HCT116 (cell line): ENCODE results near the gene DEFB132. TPM values are rescaled to one million over a fixed set of nuclear protein-coding genes. Genes with fewer than 3 reads are reported as not detected.

Source experiments
- ATAC-seq: fragments of 200-7000 bp; cut with Tn5 transposase; 2 replicates; pipeline ENCODE4 v1.9.1; 2020; ENCODE audit warnings: mild to moderate bottlenecking, moderate library complexity
- BruUV-seq: library from RNA; stranded (reverse); fragments of 400-500 nt; replicated peaks from 2 replicates; lab custom pipeline; 2021; lab: Mats Ljungman, UMichigan
- CTCF ChIA-PET: fragments of 300-600 bp; sonication (Branson Sonifier 250); formaldehyde crosslinking; loops from one replicate; lab custom pipeline; 2021; ENCODE audit warnings: antibody characterized with exemption; lab: Charles Lee
- POLR2A ChIA-PET: fragments of 300-600, 350-600 bp; sonication (Branson Sonifier 250); formaldehyde crosslinking; loops from one replicate; lab custom pipeline; 2021; ENCODE audit warnings: antibody characterized with exemption; lab: Charles Lee
- RAD21 ChIA-PET, 2 experiments: fragments of 300-600 bp; sonication (Branson Sonifier 250); formaldehyde crosslinking; loops; one replicate each; lab custom pipeline; 2023; ENCODE audit warnings: low total read pairs in 2 of 2; ENCODE audit not compliant: uncharacterized antibody in 2 of 2, unreplicated experiment in 2 of 2, low non-redundant PET in 1 of 2; lab: Charles Lee
- DNase-seq: peaks from one replicate; pipeline ENCODE4 v3.0.0-alpha.2; 2010; ENCODE audit warnings: low read depth, low spot score
- H2AFZ ChIP-seq: fragments of 200-600 bp; shearing (Covaris generic), sonication (generic); 2 replicates; pipeline ENCODE4 v1.6.1; 2017; ENCODE audit warnings: low read depth, mixed run types, mixed read lengths, antibody characterized with exemption, low read length; ENCODE audit not compliant: poor library complexity, severe bottlenecking
- H3K27ac ChIP-seq: 2 replicates; pipeline ENCODE4 v1.5.1; 2012; ENCODE audit warnings: low read depth, low read length
- H3K27me3 ChIP-seq: fragments of 200-600 bp; sonication (generic); 2 replicates; pipeline ENCODE4 v1.6.1; 2016; ENCODE audit warnings: mixed run types, low read length, mixed read lengths; ENCODE audit not compliant: insufficient read depth
- H3K36me3 ChIP-seq, 2 experiments: fragments of 200-500 bp in 1 of 2; fragments of 200-600 bp in 1 of 2; sonication (Bioruptor generic) in 1 of 2; sonication (generic) in 1 of 2; 2 replicates each; pipeline versions ENCODE4 v1.5.1 to v1.6.1; 2014 to 2016; ENCODE audit warnings: low read length in 2 of 2, inconsistent platforms in 1 of 2, mixed read lengths in 1 of 2, mixed run types in 1 of 2; ENCODE audit not compliant: insufficient read depth in 2 of 2, control insufficient read depth in 1 of 2
- H3K4me1 ChIP-seq, 2 experiments: fragments of 200-600 bp in 1 of 2; sonication (generic) in 1 of 2; 2 replicates each; pipeline versions ENCODE4 v1.5.1 to v1.6.1; 2012 to 2017; ENCODE audit warnings: low read length in 2 of 2, inconsistent platforms in 1 of 2, mild to moderate bottlenecking in 1 of 2, mixed read lengths in 1 of 2, mixed run types in 1 of 2, moderate library complexity in 1 of 2; ENCODE audit not compliant: insufficient read depth in 2 of 2, control insufficient read depth in 1 of 2
- H3K4me2 ChIP-seq: fragments of 200-600 bp; sonication (generic); 2 replicates; pipeline ENCODE4 v1.6.1; 2017; ENCODE audit warnings: mixed run types, low read length, mixed read lengths
- H3K4me3 ChIP-seq, 2 experiments: fragments of 200-600 bp in 1 of 2; sonication (generic) in 1 of 2; replicated peaks in 1 of 2; 2 replicates each; pipeline ENCODE4 v1.5.1; 2011 to 2016; ENCODE audit warnings: low read length in 2 of 2, control low read depth in 1 of 2, low read depth in 1 of 2, mild to moderate bottlenecking in 1 of 2, mixed read lengths in 1 of 2, mixed run types in 1 of 2
- H3K79me2 ChIP-seq: fragments of 200-600 bp; sonication (generic); 2 replicates; pipeline ENCODE4 v1.6.1; 2017; ENCODE audit warnings: mild to moderate bottlenecking, mixed run types, low read length, moderate library complexity, mixed read lengths; ENCODE audit not compliant: insufficient read depth
- H3K9ac ChIP-seq: fragments of 200-600 bp; sonication (generic); 2 replicates; pipeline ENCODE4 v1.6.1; 2016; ENCODE audit warnings: low read length, mixed read lengths
- H3K9me2 ChIP-seq: fragments of 200-600 bp; sonication (generic), shearing (Covaris generic); 2 replicates; pipeline ENCODE4 v1.6.1; 2017; ENCODE audit warnings: mixed run types, mild to moderate bottlenecking, moderate library complexity; ENCODE audit not compliant: insufficient read depth
- H3K9me3 ChIP-seq, 2 experiments: fragments of 200-500 bp in 1 of 2; fragments of 200-600 bp in 1 of 2; sonication (Bioruptor generic) in 1 of 2; sonication (generic) in 1 of 2; 2 replicates each; pipeline ENCODE4 v1.6.1; 2014 to 2017; ENCODE audit warnings: low read length in 2 of 2, mixed read lengths in 2 of 2, inconsistent platforms in 1 of 2, low read depth in 1 of 2, mild to moderate bottlenecking in 1 of 2, mixed run types in 1 of 2, moderate library complexity in 1 of 2; ENCODE audit not compliant: control insufficient read depth in 1 of 2, insufficient read depth in 1 of 2
- H4K20me1 ChIP-seq: fragments of 200-600 bp; sonication (generic), shearing (Covaris generic); 2 replicates; pipeline ENCODE4 v1.6.1; 2017; ENCODE audit warnings: mixed run types, mild to moderate bottlenecking, moderate library complexity; ENCODE audit not compliant: insufficient read depth
- ATF3 ChIP-seq: IDR thresholded peaks from 2 replicates; pipeline ENCODE4 v1.6.1; 2012
- CEBPB ChIP-seq: IDR thresholded peaks from 2 replicates; pipeline ENCODE4 v1.6.1; 2012; ENCODE audit warnings: low read depth
- CTCF ChIP-seq, 3 experiments: fragments of 200-600 bp in 1 of 3; sonication (generic) in 1 of 3; IDR thresholded peaks in 2 of 3; conservative IDR thresholded peaks in 1 of 3; 2 replicates each; pipeline ENCODE4 v1.5.1; 2012 to 2017; ENCODE audit warnings: low read depth in 2 of 3, low read length in 2 of 3, antibody characterized with exemption in 1 of 3, borderline replicate concordance in 1 of 3, control low read depth in 1 of 3, mild to moderate bottlenecking in 1 of 3, mixed read lengths in 1 of 3, mixed run types in 1 of 3, moderate library complexity in 1 of 3; ENCODE audit not compliant: insufficient read depth in 1 of 3
- EGR1 ChIP-seq: IDR thresholded peaks from 2 replicates; pipeline ENCODE4 v1.6.1; 2012; ENCODE audit warnings: low read depth
- ELF1 ChIP-seq: IDR thresholded peaks from 2 replicates; pipeline ENCODE4 v1.6.1; 2012; ENCODE audit warnings: low read depth, borderline replicate concordance
- EZH2 ChIP-seq: fragments of 200-600 bp; sonication (generic); IDR thresholded peaks from 2 replicates; pipeline ENCODE4 v1.6.1; 2017; ENCODE audit warnings: antibody characterized with exemption, mixed run types
- EZH2phosphoT487 ChIP-seq: fragments of 200-600 bp; IDR thresholded peaks from 2 replicates; pipeline ENCODE4 v1.6.1; 2018; ENCODE audit warnings: antibody characterized with exemption, borderline replicate concordance
- FOSL1 ChIP-seq: IDR thresholded peaks from 2 replicates; pipeline ENCODE4 v1.6.1; 2012; ENCODE audit warnings: low read depth
- JUND ChIP-seq: IDR thresholded peaks from 2 replicates; pipeline ENCODE4 v1.6.1; 2012
- POLR2AphosphoS5 ChIP-seq: IDR thresholded peaks from 2 replicates; pipeline ENCODE4 v1.6.1; 2011; ENCODE audit warnings: mild to moderate bottlenecking, low read depth, low read length, moderate library complexity
- RAD21 ChIP-seq: IDR thresholded peaks from 2 replicates; pipeline ENCODE4 v1.6.1; 2012; ENCODE audit warnings: low read depth, mild to moderate bottlenecking
- SP1 ChIP-seq: IDR thresholded peaks from 2 replicates; pipeline ENCODE4 v1.6.1; 2012; ENCODE audit warnings: low read depth
- SRF ChIP-seq: IDR thresholded peaks from 2 replicates; pipeline ENCODE4 v1.6.1; 2012; ENCODE audit warnings: low read depth
- TCF7L2 ChIP-seq: IDR thresholded peaks from 2 replicates; pipeline ENCODE4 v1.7.0; 2011; ENCODE audit warnings: borderline replicate concordance, inconsistent platforms; ENCODE audit not compliant: insufficient read depth, insufficient read length; ENCODE audit errors: extremely low read depth
- YY1 ChIP-seq: IDR thresholded peaks from 2 replicates; pipeline ENCODE4 v1.6.1; 2011; ENCODE audit warnings: low read length, low read depth, moderate library complexity, mild to moderate bottlenecking; ENCODE audit not compliant: insufficient replicate concordance; ENCODE audit errors: extremely low read depth
- ZNF274 ChIP-seq: fragments of 200-500 bp; sonication (Bioruptor generic); IDR thresholded peaks from 2 replicates; pipeline ENCODE4 v1.6.1; 2014; ENCODE audit warnings: mild to moderate bottlenecking, low read depth, low read length, inconsistent platforms
- intact Hi-C: fragments of 100-400 bp; cut with micrococcal nuclease; formaldehyde crosslinking; loops from 2 replicates; pipeline ENCODE4 v1.10.0; 2022
- total RNA-seq: library from RNA; stranded (reverse); gene quantifications from one replicate; pipeline ENCODE4 v1.2.1, GENCODE V29; 2021; ENCODE audit not compliant: unreplicated experiment
- TF ChIP-seq, protein P1 (sequence below): IDR thresholded peaks from 2 replicates; pipeline ENCODE4 v1.6.1; 2011; ENCODE audit warnings: mild to moderate bottlenecking, low read length, moderate library complexity; ENCODE audit not compliant: insufficient replicate concordance; ENCODE audit errors: extremely low read depth
- TF ChIP-seq, protein P2 (sequence below): IDR thresholded peaks from 2 replicates; pipeline ENCODE4 v1.6.1; 2012

Gene DEFB132
- total RNA-seq, 1 experiment from 2014 or later, result not detected

DNA sequence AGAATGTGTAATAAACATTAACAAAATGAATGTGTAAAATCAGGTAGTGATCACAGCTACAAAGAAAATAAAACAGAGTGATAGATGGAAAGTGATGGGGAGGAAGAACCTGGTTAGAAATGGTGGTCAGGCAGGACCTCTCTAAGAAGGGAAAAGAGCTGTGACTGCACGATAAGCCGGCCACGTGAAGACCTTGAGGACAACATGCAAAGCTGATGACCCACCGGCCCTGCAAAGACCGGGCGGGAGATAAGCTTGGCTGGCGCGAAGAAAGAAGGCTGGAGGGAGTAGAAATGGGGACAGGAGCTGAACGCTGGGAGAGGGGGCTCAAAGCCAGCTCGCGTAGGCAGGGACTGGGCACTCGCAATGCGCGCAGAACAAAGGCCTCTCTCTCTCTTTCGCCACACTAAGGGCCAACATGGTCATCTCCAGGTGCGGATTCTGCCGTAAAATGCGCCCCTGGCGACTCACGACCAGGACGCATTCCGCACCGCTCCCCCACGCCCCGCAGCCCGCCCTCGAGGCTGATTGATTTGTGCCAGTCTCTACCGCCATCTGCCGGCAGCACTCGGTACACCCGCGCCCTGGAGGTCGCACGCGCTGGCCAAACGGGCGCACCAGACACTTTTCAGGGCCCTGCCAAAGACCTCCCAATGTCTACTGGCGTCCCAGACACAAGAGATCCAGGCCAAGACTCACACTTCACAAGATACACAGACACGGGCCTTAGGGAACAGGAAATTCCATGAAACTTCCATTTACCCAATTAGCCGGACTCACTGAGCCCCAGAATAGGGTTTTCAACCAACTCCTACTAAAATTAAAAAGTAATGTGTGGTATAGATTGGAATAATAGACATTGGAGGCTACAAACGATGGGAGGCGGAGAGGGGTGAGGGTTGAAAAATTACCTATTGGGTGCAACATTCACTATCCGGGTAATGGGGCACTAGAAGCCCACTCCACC lies 9.4 kb downstream of the DEFB132 start:
- Histone ChIP-seq H3K4me3 (peak overlapping the region; percentile 20 to 26; a peak in 2 of 4 replicates), H2AFZ (peak overlapping the region; percentile 83), H3K79me2 (no peaks in the 10 kb centered on the region), H3K9me3 (no peaks in the 10 kb centered on the region), H3K4me2 (peak overlapping the region; percentile 60), H4K20me1 (no peaks in the 10 kb centered on the region)
- ChIA-PET CTCF (interaction anchor here (0.7 to 1.2 kb wide), 3 partner anchors 9 to 64 kb away, joined by 3 to 5 read pairs (median 3); partner anchors contain the start of gene DEFB132), POLR2A (interaction anchor here (1.4 kb wide), 1 partner anchor 58 kb away, joined by 3 read pairs; no protein-coding TSS in a partner anchor)
- peak; percentile 90 for ATAC-seq
- intact Hi-C loops, result loop anchor here (2.0 kb wide), 1 partner anchor 58 kb away; the partner anchor contains the start of gene SOX12
- TF ChIP-seq EZH2, result no peak
- TF ChIP-seq TCF7L2, result peak; percentile 72
- no peak for TF ChIP-seq EZH2phosphoT487
- TF ChIP-seq ZNF274, result no peak
- no peak for TF ChIP-seq EGR1
- TF ChIP-seq SP1, result peak; percentile 24; the same call in 1 of the 2 replicates
- TF ChIP-seq, protein P1, sequence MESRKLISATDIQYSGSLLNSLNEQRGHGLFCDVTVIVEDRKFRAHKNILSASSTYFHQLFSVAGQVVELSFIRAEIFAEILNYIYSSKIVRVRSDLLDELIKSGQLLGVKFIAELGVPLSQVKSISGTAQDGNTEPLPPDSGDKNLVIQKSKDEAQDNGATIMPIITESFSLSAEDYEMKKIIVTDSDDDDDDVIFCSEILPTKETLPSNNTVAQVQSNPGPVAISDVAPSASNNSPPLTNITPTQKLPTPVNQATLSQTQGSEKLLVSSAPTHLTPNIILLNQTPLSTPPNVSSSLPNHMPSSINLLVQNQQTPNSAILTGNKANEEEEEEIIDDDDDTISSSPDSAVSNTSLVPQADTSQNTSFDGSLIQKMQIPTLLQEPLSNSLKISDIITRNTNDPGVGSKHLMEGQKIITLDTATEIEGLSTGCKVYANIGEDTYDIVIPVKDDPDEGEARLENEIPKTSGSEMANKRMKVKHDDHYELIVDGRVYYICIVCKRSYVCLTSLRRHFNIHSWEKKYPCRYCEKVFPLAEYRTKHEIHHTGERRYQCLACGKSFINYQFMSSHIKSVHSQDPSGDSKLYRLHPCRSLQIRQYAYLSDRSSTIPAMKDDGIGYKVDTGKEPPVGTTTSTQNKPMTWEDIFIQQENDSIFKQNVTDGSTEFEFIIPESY, result no peak
- TF ChIP-seq ATF3, result no peak
- TF ChIP-seq YY1, result peak; percentile 8
- TF ChIP-seq POLR2AphosphoS5, result peak; percentile 51
- peak; percentile 90 for TF ChIP-seq RAD21
- TF ChIP-seq FOSL1, result no peak
- no peak for TF ChIP-seq SRF
- TF ChIP-seq ELF1, result no peak
- TF ChIP-seq, protein P2, sequence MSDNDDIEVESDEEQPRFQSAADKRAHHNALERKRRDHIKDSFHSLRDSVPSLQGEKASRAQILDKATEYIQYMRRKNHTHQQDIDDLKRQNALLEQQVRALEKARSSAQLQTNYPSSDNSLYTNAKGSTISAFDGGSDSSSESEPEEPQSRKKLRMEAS, result peak; percentile 57
- TF ChIP-seq CTCF (IDR thresholded peaks at IDR 0.05 in 2 of 3, conservative IDR thresholded peaks at IDR 0.05 in 1 of 3; ENCODE audit: borderline replicate concordance in 1 of 3, insufficient read depth in 1 of 3, low read depth in 2 of 3, low read length in 2 of 3), result peak; percentile 86 to 95 (median 87)
- TF ChIP-seq JUND, result no peak
- no peak for TF ChIP-seq CEBPB
- TF ChIP-seq, all 23 proteins: peak for 7
- RAD21 ChIA-PET, result no interaction called here
- Histone ChIP-seq H3K36me3 (no peaks in the 10 kb centered on the region; a peak in 1 of 4 replicates), H3K4me1 (peaks cover 6 to 9% of the 10 kb centered on the region in 2 experiments), H3K27me3 (no peaks in the 10 kb centered on the region), H3K27ac (no peak overlapping the region; the same call in 1 of the 2 replicates), H3K9ac (no peak overlapping the region), H3K9me2 (no peaks in the 10 kb centered on the region)
- peak; percentile 65 for DNase-seq
- BruUV-seq, result TSS peak; percentile 64
